Coronary artery (tissue), 2 donors: ENCODE data around the gene ACOT7.

Experiments used
- DNase-seq: peaks from one replicate; pipeline ENCODE4 v3.0.0-alpha.2; 2017; ENCODE audit warnings: low spot score
- H3K27ac ChIP-seq, 2 donors: fragments of 200-600 bp; sonication (generic); one replicate each; pipeline ENCODE4 v1.5.1; 2016 to 2019
- H3K4me3 ChIP-seq: fragments of 200-600 bp; sonication (generic); 2 replicates; pipeline ENCODE4 v1.5.1; 2016; ENCODE audit warnings: mild to moderate bottlenecking, moderate library complexity
- TF ChIP-seq, protein P1 (sequence below): fragments of 200-600 bp; sonication (generic); IDR thresholded peaks from one replicate; pipeline ENCODE4 v1.5.1; 2019; ENCODE audit warnings: antibody characterized with exemption

ACOT7 gene

DNA sequence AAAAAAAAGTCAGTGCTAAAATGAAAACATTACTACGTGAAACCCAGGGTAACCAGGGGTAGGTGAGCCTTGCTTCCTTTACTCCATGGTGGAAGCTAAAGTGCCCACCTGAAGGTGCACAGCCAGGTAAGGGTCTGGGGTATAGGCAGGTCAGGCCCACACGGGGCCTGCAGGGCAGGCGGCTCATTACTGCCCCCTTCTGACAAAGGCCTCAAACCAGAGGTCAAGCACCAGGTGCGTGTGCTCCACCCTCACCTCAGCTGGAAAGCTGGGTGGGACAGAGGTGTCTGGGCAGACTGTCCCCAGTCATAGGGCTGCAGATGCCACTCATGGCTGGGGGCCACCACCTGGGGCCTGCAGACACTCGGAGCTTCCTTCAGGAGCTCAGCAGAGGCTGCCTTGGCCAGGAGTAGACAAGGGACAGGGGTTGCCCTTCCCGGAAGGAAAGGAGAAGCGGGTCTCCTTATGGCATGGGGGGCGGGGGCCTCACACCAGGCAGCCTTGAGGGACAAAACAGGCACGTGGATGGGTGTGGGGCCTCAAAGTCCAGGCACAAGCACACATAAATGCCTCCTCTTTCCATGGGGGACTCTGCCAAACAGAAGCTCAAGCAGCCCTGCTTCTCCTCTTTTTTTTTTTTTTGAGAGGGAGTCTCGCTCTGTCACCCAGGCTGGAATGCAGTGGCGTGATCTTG, 36.2 kb downstream of the ACOT7 start:
- DNase-seq: no peak
- TF ChIP-seq, protein P1, sequence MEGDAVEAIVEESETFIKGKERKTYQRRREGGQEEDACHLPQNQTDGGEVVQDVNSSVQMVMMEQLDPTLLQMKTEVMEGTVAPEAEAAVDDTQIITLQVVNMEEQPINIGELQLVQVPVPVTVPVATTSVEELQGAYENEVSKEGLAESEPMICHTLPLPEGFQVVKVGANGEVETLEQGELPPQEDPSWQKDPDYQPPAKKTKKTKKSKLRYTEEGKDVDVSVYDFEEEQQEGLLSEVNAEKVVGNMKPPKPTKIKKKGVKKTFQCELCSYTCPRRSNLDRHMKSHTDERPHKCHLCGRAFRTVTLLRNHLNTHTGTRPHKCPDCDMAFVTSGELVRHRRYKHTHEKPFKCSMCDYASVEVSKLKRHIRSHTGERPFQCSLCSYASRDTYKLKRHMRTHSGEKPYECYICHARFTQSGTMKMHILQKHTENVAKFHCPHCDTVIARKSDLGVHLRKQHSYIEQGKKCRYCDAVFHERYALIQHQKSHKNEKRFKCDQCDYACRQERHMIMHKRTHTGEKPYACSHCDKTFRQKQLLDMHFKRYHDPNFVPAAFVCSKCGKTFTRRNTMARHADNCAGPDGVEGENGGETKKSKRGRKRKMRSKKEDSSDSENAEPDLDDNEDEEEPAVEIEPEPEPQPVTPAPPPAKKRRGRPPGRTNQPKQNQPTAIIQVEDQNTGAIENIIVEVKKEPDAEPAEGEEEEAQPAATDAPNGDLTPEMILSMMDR: no peak

GRCh38 chr1:6355621-6356020, 37.9 kb downstream of the ACOT7 start:
- Histone ChIP-seq H3K4me3 (no peak overlapping the region), H3K27ac (no peak overlapping the region)
- TF ChIP-seq, protein P1: no peak
- no peak for DNase-seq

More for the DNA sequence above, 36.2 kb downstream of the ACOT7 start:
- H3K27ac ChIP-seq: no peak overlapping the region
- H3K4me3 ChIP-seq: no peak overlapping the region

GRCh38 chr1:6354659-6355317, 38.8 kb downstream of the ACOT7 start:
- H3K27ac ChIP-seq: no peak overlapping the region
- no peak for DNase-seq
- TF ChIP-seq, protein P1: no peak
- H3K4me3 ChIP-seq: no peak overlapping the region

GRCh38 chr1:6353955-6354658, 39.5 kb downstream of the ACOT7 start:
- DNase-seq: no peak
- Histone ChIP-seq H3K4me3 (no peak overlapping the region), H3K27ac (peak overlapping the region in 1 of 2 donors; percentile 35)
- TF ChIP-seq, protein P1: no peak

DNA sequence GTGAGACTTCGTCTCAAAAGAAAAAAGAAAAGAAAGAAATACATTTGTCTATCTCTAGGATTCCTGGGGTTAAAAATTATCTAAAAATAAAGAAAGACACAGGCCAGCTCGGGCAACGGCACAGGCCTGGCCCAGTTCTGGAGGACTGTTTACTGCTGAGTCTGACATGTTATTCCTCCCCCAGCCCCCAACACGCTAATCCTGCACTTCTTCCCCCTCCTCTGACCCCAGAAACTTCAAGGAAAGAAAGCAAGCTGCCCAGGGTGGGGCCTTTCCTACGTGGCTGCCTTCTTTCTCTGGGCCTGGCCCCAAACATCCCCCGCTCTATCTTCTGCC, 40.0 kb downstream of the ACOT7 start:
- H3K27ac ChIP-seq: peak overlapping the region in 1 of 2 donors; percentile 35
- TF ChIP-seq, protein P1: no peak
- DNase-seq: no peak
- no peak overlapping the region for H3K4me3 ChIP-seq

DNA sequence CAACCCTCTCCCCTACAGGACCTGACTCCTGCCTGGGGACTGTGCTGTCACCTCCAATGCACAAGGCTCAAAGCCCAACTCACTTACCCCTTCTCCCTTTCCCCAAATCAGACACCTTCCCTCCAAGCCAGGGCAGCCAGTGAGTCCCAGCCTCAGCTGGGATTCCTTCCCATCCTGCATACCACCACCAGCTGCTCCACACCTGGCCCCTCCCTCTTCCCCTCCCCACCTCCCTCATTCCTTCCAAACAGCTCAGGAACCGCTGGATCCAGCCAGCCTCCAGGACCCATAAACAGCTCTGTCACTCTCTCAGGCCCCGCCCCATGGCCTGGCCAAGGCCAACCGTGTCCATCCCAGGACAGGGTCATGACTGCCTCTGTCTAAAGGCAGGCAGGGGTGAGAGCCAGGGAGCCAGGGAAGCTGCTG, 41.4 kb downstream of the ACOT7 start:
- DNase-seq: no peak
- Histone ChIP-seq H3K27ac (no peak overlapping the region), H3K4me3 (no peak overlapping the region)
- TF ChIP-seq, protein P1: no peak
